Measurements from ENCODE around the gene FER1L5. TPM values are rescaled to one million over a fixed set of nuclear protein-coding genes. Genes with fewer than 3 reads are reported as not detected.

FER1L5 gene
- total RNA-seq, 1 donor from 2014 or later: 0.75 TPM

GRCh38 chr2:96701636-96702035 lies 59.1 kb downstream of the FER1L5 start:
- H3K4me3 Mint-ChIP-seq: no peak overlapping the region
- no peak for TF ChIP-seq CTCF (conservative IDR thresholded peaks at IDR 0.05)
- no peak for DNase-seq (ENCODE audit: extremely low spot score, unreplicated experiment)
- no peaks in the 10 kb centered on the region for H3K4me1 Mint-ChIP-seq (ENCODE audit: unreplicated experiment)
- no peaks in the 10 kb centered on the region for H3K27me3 Mint-ChIP-seq
- no peaks in the 10 kb centered on the region for H3K9me3 Mint-ChIP-seq
- H3K27ac Mint-ChIP-seq: no peak overlapping the region
- H3K36me3 Mint-ChIP-seq: peaks cover 27% of the 10 kb centered on the region

- no peak overlapping the region for H3K4me3 Mint-ChIP-seq
- no peaks in the 10 kb centered on the region for H3K27me3 Mint-ChIP-seq
- H3K4me1 Mint-ChIP-seq (ENCODE audit: unreplicated experiment): no peaks in the 10 kb centered on the region
- no peak for DNase-seq (ENCODE audit: extremely low spot score, unreplicated experiment)
- peaks cover 32% of the 10 kb centered on the region for H3K36me3 Mint-ChIP-seq
- H3K27ac Mint-ChIP-seq: no peak overlapping the region
- no peak for TF ChIP-seq CTCF (conservative IDR thresholded peaks at IDR 0.05)
- no peaks in the 10 kb centered on the region for H3K9me3 Mint-ChIP-seq
Observed at GRCh38 chr2:96702098-96702785, 59.7 kb downstream of the FER1L5 start.

- TF ChIP-seq CTCF (conservative IDR thresholded peaks at IDR 0.05): no peak
- Mint-ChIP-seq H3K27me3 (no peaks in the 10 kb centered on the region), H3K9me3 (no peaks in the 10 kb centered on the region), H3K36me3 (peaks cover 39% of the 10 kb centered on the region), H3K27ac (no peak overlapping the region), H3K4me3 (no peak overlapping the region), H3K4me1 (ENCODE audit: unreplicated experiment) (no peaks in the 10 kb centered on the region)
- DNase-seq (ENCODE audit: extremely low spot score, unreplicated experiment): no peak
Observed at GRCh38 chr2:96703021-96703751, 60.6 kb downstream of the FER1L5 start.

- no peak for DNase-seq (ENCODE audit: extremely low spot score, unreplicated experiment)
- no peaks in the 10 kb centered on the region for H3K4me1 Mint-ChIP-seq (ENCODE audit: unreplicated experiment)
- H3K9me3 Mint-ChIP-seq: no peaks in the 10 kb centered on the region
- no peak for TF ChIP-seq CTCF (conservative IDR thresholded peaks at IDR 0.05)
- peaks cover 48% of the 10 kb centered on the region for H3K36me3 Mint-ChIP-seq
- H3K4me3 Mint-ChIP-seq: no peak overlapping the region
- H3K27me3 Mint-ChIP-seq: no peaks in the 10 kb centered on the region
- H3K27ac Mint-ChIP-seq: no peak overlapping the region
Observed at GRCh38 chr2:96710985-96711384, 68.4 kb downstream of the FER1L5 start.

- no peak overlapping the region for H3K4me3 Mint-ChIP-seq
- no peak overlapping the region for H3K27ac Mint-ChIP-seq
- no peak for TF ChIP-seq CTCF (conservative IDR thresholded peaks at IDR 0.05)
- DNase-seq (ENCODE audit: extremely low spot score, unreplicated experiment): no peak
- H3K36me3 Mint-ChIP-seq: peaks cover 31% of the 10 kb centered on the region
- H3K9me3 Mint-ChIP-seq: no peaks in the 10 kb centered on the region
- H3K27me3 Mint-ChIP-seq: no peaks in the 10 kb centered on the region
- no peaks in the 10 kb centered on the region for H3K4me1 Mint-ChIP-seq (ENCODE audit: unreplicated experiment)
Observed at GRCh38 chr2:96715658-96716057, 73.1 kb downstream of the FER1L5 start.

Measured in type B pancreatic cell (in vitro differentiated cells).